CD4-positive, alpha-beta T cell treated with Interleukin-17A for 1 hour (primary cell): ENCODE data around the gene PRR29.

Experiments used
- DNase-seq: peaks from one replicate; pipeline ENCODE4 v3.0.0-alpha.2; 2020

Gene PRR29

GRCh38 chr17:64051153-64051552 lies 53.0 kb downstream of the PRR29 start:
- DNase-seq: peak; percentile 75

DNA sequence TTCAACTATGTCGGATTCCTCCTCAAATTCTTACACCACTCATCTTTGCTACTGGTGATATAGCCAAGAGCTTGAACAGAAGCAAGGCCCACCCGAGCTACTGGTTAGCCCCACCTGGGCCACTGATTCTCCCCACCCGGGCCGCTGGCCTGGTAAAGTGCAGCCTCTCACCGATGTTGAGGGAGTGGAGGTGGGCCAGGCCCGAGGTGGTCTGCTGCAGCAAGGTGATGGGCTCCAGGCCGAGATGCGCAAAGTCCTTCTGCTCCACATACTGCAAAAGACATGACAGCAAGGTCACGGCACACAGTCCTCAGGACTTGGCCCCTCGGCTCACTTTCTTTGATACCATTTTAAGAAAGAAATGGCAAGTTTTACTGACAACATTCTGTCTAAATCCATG lies 55.0 kb downstream of the PRR29 start:
- no peak for DNase-seq
